Germinal center (tissue), 1 donor: ENCODE measurements around the gene C3orf22.

ENCODE experiments used
- DNase-seq: peaks from one replicate; pipeline ENCODE4 v3.0.0; 2012; ENCODE audit warnings: mixed read lengths, low spot score

Gene C3orf22

DNA sequence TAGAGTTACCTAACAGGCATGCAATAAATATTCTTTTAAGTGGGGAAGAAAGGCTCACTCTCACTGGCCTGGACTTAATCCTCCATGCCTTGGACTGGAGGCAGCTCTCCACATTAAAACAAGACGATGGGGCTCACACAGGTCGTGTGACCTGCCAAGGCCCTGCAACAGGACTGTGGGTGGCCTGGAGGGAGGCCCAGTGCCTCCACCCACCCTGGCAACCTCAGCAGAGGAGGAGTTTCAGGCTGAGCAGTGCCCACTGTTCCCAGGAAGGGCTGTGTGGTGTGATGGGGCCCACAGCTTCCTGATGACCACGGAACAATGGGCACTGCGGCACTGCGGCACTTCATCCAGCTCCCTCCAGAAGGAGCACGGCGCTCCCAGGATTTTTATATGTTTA lies 46.7 kb downstream of the C3orf22 start:
- no peak for DNase-seq

DNA sequence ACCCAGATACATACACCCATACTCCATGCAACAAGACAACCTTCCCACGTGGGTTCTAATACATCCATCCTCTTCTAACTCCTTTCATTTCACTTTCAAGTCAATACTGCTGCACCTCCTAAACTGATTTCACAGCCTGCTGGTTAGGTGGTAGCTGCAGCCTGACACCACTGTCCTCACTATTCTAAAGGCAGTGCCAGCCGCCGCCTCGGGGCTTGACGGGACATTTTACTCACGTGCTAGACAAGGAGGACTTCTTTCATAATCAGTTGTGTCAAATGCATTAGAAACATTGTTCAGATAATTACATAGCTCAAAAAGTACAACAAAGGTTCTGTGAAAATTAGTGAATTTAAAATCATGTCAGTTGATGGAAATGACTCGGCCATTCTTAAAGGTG lies 47.4 kb downstream of the C3orf22 start:
- no peak for DNase-seq

DNA sequence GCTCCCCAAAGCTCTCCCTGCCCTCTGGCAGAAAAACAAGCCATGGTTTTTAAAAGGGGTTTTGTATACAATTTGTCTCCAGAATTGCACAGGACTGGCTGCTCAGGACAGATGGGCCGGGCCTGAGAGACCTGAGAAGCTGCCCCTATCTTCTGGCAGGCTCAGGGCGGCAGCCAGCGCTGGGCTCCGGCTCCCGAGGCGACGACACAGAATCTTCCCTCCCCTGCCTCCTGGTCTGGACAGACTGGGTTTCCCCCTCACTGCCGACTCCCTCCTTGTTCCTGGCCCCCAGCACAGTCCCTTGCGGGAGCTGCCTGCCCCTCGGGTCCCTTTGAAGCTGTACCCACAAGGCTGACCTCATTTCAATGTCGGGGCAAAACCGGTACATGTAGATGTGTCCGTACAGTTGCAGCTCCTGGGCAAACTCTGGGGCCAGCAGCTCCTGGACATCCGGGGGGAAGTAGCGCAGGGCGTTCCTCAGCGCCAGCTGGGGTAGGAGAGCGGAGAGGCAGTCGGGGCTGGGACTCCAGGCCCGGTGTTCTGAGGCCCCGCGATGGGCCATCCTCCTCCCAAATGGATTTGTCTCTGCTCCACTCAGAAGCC lies 48.3 kb downstream of the C3orf22 start:
- no peak for DNase-seq

DNA sequence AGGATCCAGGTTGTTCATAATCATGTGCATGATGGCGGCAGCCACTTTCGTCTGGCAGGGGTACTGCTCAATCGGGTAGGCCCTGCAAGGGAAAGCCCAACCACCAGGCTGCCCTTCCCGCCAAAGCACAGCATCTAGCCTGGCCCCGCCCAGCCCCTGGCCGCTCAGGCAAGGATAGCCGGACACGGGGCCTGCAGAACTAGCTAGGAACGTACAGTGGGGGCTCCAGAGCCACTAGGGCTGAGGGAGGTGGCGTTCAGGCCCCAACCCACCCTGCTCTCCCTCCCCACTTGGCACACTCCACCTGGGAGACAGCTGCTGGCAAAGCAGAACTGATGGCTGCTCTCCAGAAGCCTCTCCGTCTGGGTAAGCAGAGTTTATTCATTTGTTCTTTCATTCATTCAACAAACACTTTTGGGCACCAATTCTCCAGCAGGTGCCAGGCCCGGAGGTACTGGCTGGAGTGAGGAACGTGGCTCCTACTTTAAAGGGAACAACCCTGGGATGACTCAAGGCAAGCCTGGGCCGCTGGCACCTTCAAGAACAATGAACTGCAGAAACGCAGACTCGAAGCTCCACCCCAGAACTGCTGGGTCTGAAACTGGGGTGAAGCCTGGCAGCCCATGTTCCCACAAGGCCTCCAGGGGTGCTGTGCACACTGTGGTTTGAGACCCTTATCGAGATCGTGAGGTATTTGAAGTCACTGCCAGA lies 49.0 kb downstream of the C3orf22 start:
- DNase-seq: no peak

DNA sequence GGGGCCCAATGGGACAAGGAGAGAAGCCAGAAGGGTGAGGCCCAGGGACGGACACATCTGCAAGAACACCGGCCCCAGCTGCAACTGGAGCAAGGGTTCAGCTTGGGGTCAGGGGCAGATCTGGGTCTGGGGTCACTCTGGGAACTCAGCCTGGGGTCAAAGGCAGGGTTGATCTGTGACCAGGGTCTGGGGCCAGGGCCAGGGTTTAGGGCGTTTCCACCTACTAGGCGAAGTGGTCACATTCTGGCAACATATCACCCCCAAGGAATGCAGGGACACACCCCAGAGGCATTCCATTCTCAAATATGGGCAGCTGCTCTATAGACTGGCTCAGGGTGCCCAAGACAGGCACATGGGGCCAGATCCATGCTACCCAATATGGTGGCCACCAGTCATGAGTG lies 50.2 kb downstream of the C3orf22 start:
- DNase-seq: no peak

DNA sequence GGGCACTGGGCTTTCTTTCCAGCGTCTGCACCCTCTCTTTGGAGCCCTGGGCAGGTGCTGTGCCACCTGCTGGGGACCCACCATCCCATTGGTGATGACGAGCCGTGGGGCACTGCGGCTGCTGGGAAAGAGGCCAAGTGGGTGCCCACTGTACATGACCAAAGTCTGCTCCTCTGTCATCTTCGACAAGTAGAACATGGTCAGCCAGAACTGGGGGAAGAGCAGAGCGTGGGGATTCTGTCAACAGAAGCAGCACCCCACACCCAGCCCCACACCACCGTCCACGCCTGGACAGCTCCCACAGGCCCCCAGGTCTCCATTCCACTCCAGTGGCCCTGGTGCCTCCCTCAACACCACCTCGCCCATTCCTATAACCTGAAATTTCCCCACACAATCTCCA lies 50.8 kb downstream of the C3orf22 start:
- no peak for DNase-seq

DNA sequence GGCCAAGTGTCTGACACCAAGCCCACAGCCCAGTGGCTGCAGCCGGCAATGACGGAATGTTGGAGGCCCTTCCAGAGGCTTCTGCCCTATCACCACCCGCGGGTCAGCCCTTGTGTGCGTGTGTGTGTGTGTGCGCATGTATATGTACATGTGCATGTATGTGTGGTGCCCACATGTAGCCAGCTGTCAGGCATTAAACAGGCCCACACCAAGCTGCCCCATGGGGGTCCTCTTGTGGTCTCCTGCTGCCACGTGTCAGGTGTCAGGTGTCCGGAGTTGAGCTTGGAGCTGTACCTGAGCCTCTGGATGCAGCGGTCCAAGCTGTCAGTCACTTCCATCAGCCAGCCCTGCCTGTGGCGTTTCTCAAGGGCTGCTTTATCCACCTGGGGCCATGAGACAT lies 55.0 kb downstream of the C3orf22 start:
- DNase-seq: no peak

DNA sequence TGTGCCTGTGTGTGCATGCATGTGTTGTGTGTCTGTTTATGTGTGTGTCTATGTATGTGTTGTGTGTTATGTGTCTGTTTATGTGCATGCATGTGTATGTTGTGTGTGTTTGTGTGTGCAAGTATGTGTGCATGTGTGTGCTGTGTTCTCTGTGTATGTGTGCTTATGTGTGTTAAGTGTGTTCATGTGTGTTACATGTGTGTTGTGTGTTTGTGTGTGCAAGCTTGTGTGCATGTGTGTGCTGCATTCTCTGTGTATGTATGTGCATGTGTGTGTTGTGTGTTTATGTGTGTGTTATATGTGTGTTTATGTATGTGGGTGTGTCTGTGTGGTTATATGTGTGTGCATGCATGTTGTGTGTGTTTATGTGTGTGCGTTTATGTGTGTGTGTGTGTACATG lies 56.1 kb downstream of the C3orf22 start:
- no peak for DNase-seq

DNA sequence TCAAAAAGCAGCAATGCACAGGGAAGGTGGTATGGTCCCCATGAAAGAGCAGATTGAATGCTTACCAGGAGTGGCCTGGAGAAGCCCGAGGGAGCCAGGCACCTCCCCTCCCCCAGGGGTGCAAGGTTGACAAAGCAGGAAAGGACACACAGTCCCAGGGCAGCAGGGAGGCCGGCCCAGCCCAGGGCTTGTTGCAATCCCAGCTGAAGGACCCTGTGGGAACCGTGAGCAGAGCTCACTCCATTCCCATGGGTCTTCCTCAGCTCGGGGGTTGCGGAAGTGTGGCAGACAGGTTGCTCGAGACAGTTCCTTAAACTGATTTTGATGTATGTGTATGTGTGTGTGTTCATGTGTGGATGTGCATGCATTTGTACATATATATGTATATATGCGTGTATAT lies 57.0 kb downstream of the C3orf22 start:
- DNase-seq: no peak

DNA sequence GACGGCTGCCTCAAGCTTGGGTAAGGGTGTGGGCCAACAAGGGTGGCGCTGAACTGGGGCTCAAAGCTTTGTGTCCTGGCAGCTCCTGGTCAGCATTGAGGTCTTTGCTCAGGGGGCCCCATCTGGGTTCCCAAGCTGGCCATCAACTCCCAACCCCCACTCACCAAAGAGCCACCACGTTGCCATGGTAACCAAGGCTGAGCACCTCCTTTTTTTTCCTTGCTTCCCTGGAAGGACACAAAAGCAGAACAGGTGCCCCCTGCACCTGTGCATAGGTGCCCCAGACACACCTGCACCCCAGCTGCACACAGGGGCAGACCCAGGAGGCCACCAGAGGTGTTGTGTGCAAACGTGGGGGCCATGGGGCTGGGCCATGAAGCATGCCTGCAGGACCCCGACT lies 57.7 kb downstream of the C3orf22 start:
- DNase-seq: no peak

DNA sequence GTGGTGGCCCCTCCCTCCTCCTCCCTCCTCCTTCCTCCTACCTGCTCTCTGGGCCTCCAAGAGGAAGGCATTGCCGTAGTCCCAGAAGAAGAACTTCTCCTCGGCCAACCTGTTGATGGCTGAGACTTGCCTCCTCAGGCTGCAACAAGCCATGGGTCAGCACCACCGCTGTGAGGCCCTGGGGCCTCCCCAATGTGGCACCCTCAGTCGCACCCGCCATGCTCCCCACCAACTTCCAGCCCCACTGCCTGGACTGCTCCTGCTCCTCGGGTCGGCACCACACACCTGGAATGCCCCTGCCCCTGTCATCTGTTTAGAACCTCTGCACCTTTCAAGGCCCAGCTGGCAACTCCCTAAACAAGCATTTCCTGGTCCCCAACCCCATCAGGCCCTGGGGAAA lies 58.7 kb downstream of the C3orf22 start:
- DNase-seq: no peak
